Pons (tissue), 1 donor: ENCODE measurements around the gene AGO4.
"Not testable (repeated sequence)": the region's sequence is repeated elsewhere in the genome, so short reads cannot be mapped to it uniquely, and the experiment has no call there.

Experiments
- DNase-seq: peaks from one replicate; pipeline ENCODE4 v3.0.0-alpha.2; 2016; ENCODE audit warnings: low spot score

Gene AGO4

GRCh38 chr1:35807614-35808449 lies at the start of gene AGO4:
TSS of gene AGO4 (plus strand) at chr1:35808016. CDS start at chr1:35808417, 401 bp downstream.
- DNase-seq = peak; percentile 46

- no peak for DNase-seq
Measured at GRCh38 chr1:35762141-35762540, 45.7 kb upstream of the AGO4 start.

GRCh38 chr1:35763201-35763600 lies 44.6 kb upstream of the AGO4 start:
- DNase-seq = no peak

GRCh38 chr1:35764283-35764682 lies 43.5 kb upstream of the AGO4 start:
- DNase-seq = no peak

GRCh38 chr1:35768350-35769187 lies 39.2 kb upstream of the AGO4 start:
- DNase-seq = no peak

GRCh38 chr1:35769188-35769758 lies 38.5 kb upstream of the AGO4 start:
- DNase-seq = peak; percentile 47

- no peak for DNase-seq
Measured at GRCh38 chr1:35773711-35774110, 34.1 kb upstream of the AGO4 start.

- DNase-seq = not testable (repeated sequence)
Measured at GRCh38 chr1:35776172-35776571, 31.6 kb upstream of the AGO4 start.

- no peak for DNase-seq
Measured at GRCh38 chr1:35777109-35777508, 30.7 kb upstream of the AGO4 start.

- DNase-seq = no peak
Measured at GRCh38 chr1:35783055-35783583, 24.7 kb upstream of the AGO4 start.

- DNase-seq = not testable (repeated sequence)
Measured at GRCh38 chr1:35784364-35784763, 23.5 kb upstream of the AGO4 start.

GRCh38 chr1:35788139-35788538 lies 19.7 kb upstream of the AGO4 start:
- DNase-seq = no peak

GRCh38 chr1:35790670-35791069 lies 17.1 kb upstream of the AGO4 start:
- DNase-seq = no peak

- DNase-seq = no peak
Measured at GRCh38 chr1:35795295-35795694, 12.5 kb upstream of the AGO4 start.

GRCh38 chr1:35797380-35797779 lies 10.4 kb upstream of the AGO4 start:
- DNase-seq = no peak

- not testable (repeated sequence) for DNase-seq
Measured at GRCh38 chr1:35798019-35798418, 9.8 kb upstream of the AGO4 start.

- peak; percentile 43 for DNase-seq
Measured at GRCh38 chr1:35800167-35800887, 7.5 kb upstream of the AGO4 start.

- peak; percentile 46 for DNase-seq
Measured at GRCh38 chr1:35808450-35809113, 766 bp downstream of the AGO4 start.

GRCh38 chr1:35809114-35810095 lies 1.6 kb downstream of the AGO4 start:
- no peak for DNase-seq
